Stimulated activated CD4-positive, alpha-beta T cell treated with anti-CD3 and anti-CD28 coated beads, Interleukin-1b, Interleukin-23, amount 100 ng/mL, for 4 hours (primary cell): ENCODE results near the gene RBMS3.
"Not testable (repeated sequence)": the region's sequence is repeated elsewhere in the genome, so short reads cannot be mapped to it uniquely, and the experiment has no call there.

Source experiments
- DNase-seq, 2 donors: peaks; one replicate each; pipeline ENCODE4 v3.0.0-alpha.2; 2020; ENCODE audit warnings: low read depth in 2 of 2

RBMS3 gene

GRCh38 chr3:29524433-29524832 is 243.6 kb downstream of the RBMS3 start:
- DNase-seq, result not testable (repeated sequence)

- no peak for DNase-seq
These were observed 244.5 kb downstream of the RBMS3 start for GRCh38 chr3:29525254-29525881.

GRCh38 chr3:29527246-29527645 is 246.4 kb downstream of the RBMS3 start:
- no peak for DNase-seq

GRCh38 chr3:29531644-29532043 is 250.8 kb downstream of the RBMS3 start:
- no peak for DNase-seq

GRCh38 chr3:29532473-29532872 is 251.6 kb downstream of the RBMS3 start:
- no peak for DNase-seq

GRCh38 chr3:29534006-29534405 is 253.1 kb downstream of the RBMS3 start:
- DNase-seq, result no peak

GRCh38 chr3:29536016-29536758 is 255.3 kb downstream of the RBMS3 start:
- DNase-seq, result no peak

- no peak for DNase-seq
These were observed 257.2 kb downstream of the RBMS3 start for GRCh38 chr3:29537889-29538609.

GRCh38 chr3:29538610-29538958 is 257.7 kb downstream of the RBMS3 start:
- DNase-seq, result no peak

- no peak for DNase-seq
These were observed 259.7 kb downstream of the RBMS3 start for GRCh38 chr3:29540544-29540943.

- DNase-seq, result no peak
These were observed 264.0 kb downstream of the RBMS3 start for GRCh38 chr3:29544701-29545363.

GRCh38 chr3:29545615-29546014 is 264.7 kb downstream of the RBMS3 start:
- DNase-seq, result no peak

- no peak for DNase-seq
These were observed 271.2 kb downstream of the RBMS3 start for GRCh38 chr3:29552051-29552450.

GRCh38 chr3:29554566-29554965 is 273.7 kb downstream of the RBMS3 start:
- DNase-seq, result no peak

GRCh38 chr3:29555590-29555989 is 274.7 kb downstream of the RBMS3 start:
- no peak for DNase-seq

- no peak for DNase-seq
These were observed 276.3 kb downstream of the RBMS3 start for GRCh38 chr3:29557186-29557585.

GRCh38 chr3:29557825-29558224 is 277.0 kb downstream of the RBMS3 start:
- DNase-seq, result no peak

- no peak for DNase-seq
These were observed 279.0 kb downstream of the RBMS3 start for GRCh38 chr3:29559741-29560465.

GRCh38 chr3:29561651-29562149 is 280.8 kb downstream of the RBMS3 start:
- no peak for DNase-seq

GRCh38 chr3:29565236-29565635 is 284.4 kb downstream of the RBMS3 start:
- DNase-seq, result no peak

GRCh38 chr3:29567501-29567900 is 286.6 kb downstream of the RBMS3 start:
- DNase-seq, result no peak

- DNase-seq, result no peak
These were observed 287.5 kb downstream of the RBMS3 start for GRCh38 chr3:29568355-29568754.
